Mucosa of rectum (tissue), 2 donors: ENCODE results near the gene PARP12.

ENCODE experiments used
- H3K27ac ChIP-seq, 2 donors: one replicate each; pipeline ENCODE4 v1.7.0; 2013; ENCODE audit warnings: inconsistent platforms in 2 of 2, low read depth in 2 of 2, low read length in 2 of 2
- H3K27me3 ChIP-seq, 2 donors: one replicate each; pipeline ENCODE4 v1.7.0; 2013; ENCODE audit warnings: low read length in 2 of 2; ENCODE audit not compliant: control insufficient read depth in 2 of 2, insufficient read depth in 2 of 2
- H3K36me3 ChIP-seq, 2 donors: one replicate each; pipeline ENCODE4 v1.7.0; 2013; ENCODE audit warnings: low read length in 2 of 2; ENCODE audit not compliant: control insufficient read depth in 2 of 2, insufficient read depth in 2 of 2
- H3K4me1 ChIP-seq, 2 donors: one replicate each; pipeline ENCODE4 v1.7.0; 2013; ENCODE audit warnings: low read length in 2 of 2, mild to moderate bottlenecking in 1 of 2; ENCODE audit not compliant: control insufficient read depth in 2 of 2, insufficient read depth in 2 of 2
- H3K4me3 ChIP-seq, 2 donors: one replicate each; pipeline ENCODE4 v1.7.0; 2013; ENCODE audit warnings: low read length in 2 of 2
- H3K9ac ChIP-seq, 2 donors: one replicate each; pipeline ENCODE4 v1.7.0; 2013; ENCODE audit warnings: low read length in 2 of 2, low read depth in 1 of 2, mild to moderate bottlenecking in 1 of 2
- H3K9me3 ChIP-seq, 2 donors: one replicate each; pipeline ENCODE4 v1.7.0; 2013; ENCODE audit warnings: low read length in 2 of 2; ENCODE audit not compliant: control insufficient read depth in 2 of 2
- donor health status: healthy.
- donor health status: Normal muscosa, but diverticular disease.

Gene PARP12

GRCh38 chr7:140079121-140079536, 16.4 kb upstream of the PARP12 start:
- H3K9me3 ChIP-seq, result no peaks in the 10 kb centered on the region
- peaks cover 0 to 5% of the 10 kb centered on the region in 2 donors for H3K27me3 ChIP-seq
- H3K36me3 ChIP-seq, result no peaks in the 10 kb centered on the region
- H3K4me1 ChIP-seq, result peaks cover 0 to 1% of the 10 kb centered on the region in 2 donors
- H3K9ac ChIP-seq, result no peak overlapping the region
- H3K4me3 ChIP-seq, result no peak overlapping the region
- H3K27ac ChIP-seq, result no peak overlapping the region

DNA sequence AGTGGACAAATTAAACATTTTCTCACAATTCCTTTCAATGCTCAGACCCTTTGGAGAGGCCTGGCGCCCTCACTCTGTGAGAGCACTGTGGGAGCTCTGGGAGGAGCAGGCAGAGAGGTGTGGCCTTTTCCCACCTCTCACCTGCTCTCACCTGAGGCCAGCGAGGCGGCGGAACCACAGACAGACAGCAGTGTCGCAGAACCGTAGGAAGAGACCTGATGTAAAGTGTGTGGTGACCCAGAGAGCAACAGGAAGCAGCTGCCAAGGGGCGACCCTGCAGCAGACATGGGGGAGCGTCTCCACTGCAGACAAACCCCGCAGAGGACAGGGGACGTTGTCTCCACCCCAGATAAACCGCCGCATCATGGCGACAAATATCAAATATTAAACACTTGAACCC, 15.6 kb upstream of the PARP12 start:
- no peaks in the 10 kb centered on the region for H3K36me3 ChIP-seq
- peaks cover 0 to 5% of the 10 kb centered on the region in 2 donors for H3K27me3 ChIP-seq
- H3K4me1 ChIP-seq, result no peaks in the 10 kb centered on the region
- H3K27ac ChIP-seq, result no peak overlapping the region
- H3K9me3 ChIP-seq, result no peaks in the 10 kb centered on the region
- no peak overlapping the region for H3K9ac ChIP-seq
- no peak overlapping the region for H3K4me3 ChIP-seq

DNA sequence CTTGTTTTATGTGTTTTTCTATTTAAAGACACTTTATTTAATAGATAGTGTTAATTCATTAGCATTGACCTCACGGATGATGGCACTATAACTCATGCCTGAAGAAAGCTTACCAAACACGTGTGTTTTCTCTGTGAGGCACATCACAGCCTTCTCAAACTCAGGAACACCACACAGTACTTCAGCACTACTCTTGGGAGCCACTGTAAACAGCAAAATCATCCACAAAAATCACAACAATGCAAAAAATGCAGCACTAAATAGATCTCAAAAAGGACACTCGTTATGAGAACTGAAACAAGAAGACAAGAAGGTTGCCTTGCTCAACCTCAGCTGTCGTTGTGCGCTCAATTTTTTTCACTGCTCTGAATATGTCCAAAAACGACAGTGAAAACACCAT, 12.0 kb upstream of the PARP12 start:
- Histone ChIP-seq H3K4me1 (no peaks in the 10 kb centered on the region), H3K9ac (no peak overlapping the region), H3K27me3 (peaks cover 0 to 5% of the 10 kb centered on the region in 2 donors), H3K9me3 (no peaks in the 10 kb centered on the region), H3K27ac (no peak overlapping the region), H3K36me3 (no peaks in the 10 kb centered on the region), H3K4me3 (no peak overlapping the region)

DNA sequence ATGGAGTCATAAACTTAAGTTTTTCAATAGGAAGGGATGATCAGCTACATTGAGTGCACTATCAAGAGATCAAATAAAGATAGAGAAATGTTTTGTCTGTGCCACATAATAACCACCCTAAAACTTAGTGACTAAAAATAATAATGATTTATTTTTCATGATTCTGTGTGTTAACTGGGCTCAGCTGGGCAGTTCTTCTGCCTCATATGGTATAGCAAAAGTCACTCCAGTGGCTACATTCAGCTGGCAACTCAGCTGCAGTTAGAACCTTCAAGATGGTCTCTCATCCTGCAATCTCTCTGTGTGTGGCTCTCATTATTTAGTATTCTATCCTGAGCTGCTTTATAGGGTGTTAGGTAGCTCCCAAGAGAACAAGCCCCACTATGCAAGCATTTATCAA, 7.8 kb upstream of the PARP12 start:
- Histone ChIP-seq H3K4me1 (no peaks in the 10 kb centered on the region), H3K36me3 (no peaks in the 10 kb centered on the region), H3K4me3 (no peak overlapping the region), H3K9ac (no peak overlapping the region), H3K9me3 (peaks cover 2 to 6% of the 10 kb centered on the region in 2 donors), H3K27me3 (no peaks in the 10 kb centered on the region), H3K27ac (no peak overlapping the region)

GRCh38 chr7:140069298-140069949, 6.7 kb upstream of the PARP12 start:
- Histone ChIP-seq H3K9me3 (peaks cover 2 to 6% of the 10 kb centered on the region in 2 donors), H3K36me3 (no peaks in the 10 kb centered on the region), H3K27ac (no peak overlapping the region), H3K27me3 (no peaks in the 10 kb centered on the region), H3K9ac (no peak overlapping the region), H3K4me3 (no peak overlapping the region), H3K4me1 (no peaks in the 10 kb centered on the region)

- Histone ChIP-seq H3K27ac (no peak overlapping the region), H3K9ac (no peak overlapping the region), H3K4me1 (peaks cover 2 to 3% of the 10 kb centered on the region in 2 donors), H3K36me3 (no peaks in the 10 kb centered on the region), H3K27me3 (no peaks in the 10 kb centered on the region), H3K9me3 (peaks cover 2 to 6% of the 10 kb centered on the region in 2 donors), H3K4me3 (no peak overlapping the region)
Measured at GRCh38 chr7:140068033-140068432, 5.3 kb upstream of the PARP12 start.

DNA sequence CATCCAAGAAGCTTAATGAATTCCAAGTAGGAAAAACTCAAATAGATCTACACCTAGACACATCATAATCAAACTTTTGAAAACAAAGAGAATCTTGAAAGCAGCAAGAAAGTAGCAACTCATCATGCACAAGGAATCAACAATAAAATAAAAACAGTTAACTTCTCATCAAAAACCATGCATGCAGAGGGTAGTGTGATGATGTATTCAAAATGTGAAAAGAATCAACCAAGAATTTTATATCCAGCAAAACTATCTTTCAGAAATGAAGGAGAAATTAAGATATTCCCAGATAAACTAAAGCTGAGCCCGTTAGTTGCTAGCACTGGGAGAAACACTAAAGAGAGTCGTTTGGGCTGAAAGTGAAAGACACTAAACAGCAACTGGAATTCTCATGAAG, 4.3 kb upstream of the PARP12 start:
- H3K27me3 ChIP-seq, result no peaks in the 10 kb centered on the region
- peaks cover 2 to 6% of the 10 kb centered on the region in 2 donors for H3K9me3 ChIP-seq
- H3K27ac ChIP-seq, result no peak overlapping the region
- H3K9ac ChIP-seq, result no peak overlapping the region
- no peaks in the 10 kb centered on the region for H3K36me3 ChIP-seq
- peaks cover 3 to 6% of the 10 kb centered on the region in 2 donors for H3K4me1 ChIP-seq
- no peak overlapping the region for H3K4me3 ChIP-seq

GRCh38 chr7:140062118-140062527, 628 bp downstream of the PARP12 start:
- Histone ChIP-seq H3K36me3 (peaks cover 1 to 6% of the 10 kb centered on the region in 2 donors), H3K4me3 (peak overlapping the region; percentile 67 to 85), H3K4me1 (peaks cover 27 to 37% of the 10 kb centered on the region in 2 donors), H3K27me3 (no peaks in the 10 kb centered on the region), H3K9ac (peak overlapping the region; percentile 84 to 88), H3K27ac (peak overlapping the region; percentile 90 to 92), H3K9me3 (peaks cover 2% of the 10 kb centered on the region in 2 donors)

- no peaks in the 10 kb centered on the region for H3K27me3 ChIP-seq
- H3K36me3 ChIP-seq, result peaks cover 4 to 11% of the 10 kb centered on the region in 2 donors
- H3K4me3 ChIP-seq, result peak overlapping the region; percentile 67 to 85
- H3K4me1 ChIP-seq, result peaks cover 27 to 37% of the 10 kb centered on the region in 2 donors
- H3K9ac ChIP-seq, result peak overlapping the region; percentile 84 to 88
- peak overlapping the region; percentile 90 to 92 for H3K27ac ChIP-seq
- no peaks in the 10 kb centered on the region for H3K9me3 ChIP-seq
Measured at GRCh38 chr7:140061607-140061930, 1.2 kb downstream of the PARP12 start.

- Histone ChIP-seq H3K4me3 (peak overlapping the region; percentile 67 to 85), H3K4me1 (peaks cover 27 to 37% of the 10 kb centered on the region in 2 donors), H3K36me3 (peaks cover 4 to 17% of the 10 kb centered on the region in 2 donors), H3K9me3 (no peaks in the 10 kb centered on the region), H3K27ac (peak overlapping the region; percentile 82 to 92), H3K9ac (peak overlapping the region in 1 of 2 donors; percentile 88), H3K27me3 (no peaks in the 10 kb centered on the region)
Measured at GRCh38 chr7:140060788-140061606, 1.8 kb downstream of the PARP12 start.
